ENCODE results near the gene NCAPD3.

The NCAPD3 gene

DNA sequence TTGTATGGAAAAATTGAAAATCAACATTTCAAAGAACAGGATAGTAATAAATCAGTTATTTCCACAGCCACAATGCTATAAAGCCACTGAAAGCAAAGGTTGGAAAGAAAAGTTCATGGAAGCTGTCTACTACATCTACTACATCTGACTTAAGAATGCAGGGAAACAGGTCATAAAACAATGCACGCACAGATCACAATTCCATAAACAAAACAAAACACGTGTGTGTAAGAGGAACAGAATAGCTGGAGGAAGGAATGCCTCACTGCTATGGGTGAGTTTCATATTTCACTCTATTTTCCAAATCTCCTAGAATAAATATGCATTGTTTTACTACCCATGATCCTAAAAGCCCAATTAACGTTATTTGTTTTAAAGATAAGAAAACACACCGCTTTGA, 66.3 kb downstream of the NCAPD3 start:
- DNase-seq: no peak

- DNase-seq: no peak
Measured at GRCh38 chr11:134155946-134156865, 67.6 kb downstream of the NCAPD3 start.

GRCh38 chr11:134155456-134155855, 68.3 kb downstream of the NCAPD3 start:
- no peak for DNase-seq

DNA sequence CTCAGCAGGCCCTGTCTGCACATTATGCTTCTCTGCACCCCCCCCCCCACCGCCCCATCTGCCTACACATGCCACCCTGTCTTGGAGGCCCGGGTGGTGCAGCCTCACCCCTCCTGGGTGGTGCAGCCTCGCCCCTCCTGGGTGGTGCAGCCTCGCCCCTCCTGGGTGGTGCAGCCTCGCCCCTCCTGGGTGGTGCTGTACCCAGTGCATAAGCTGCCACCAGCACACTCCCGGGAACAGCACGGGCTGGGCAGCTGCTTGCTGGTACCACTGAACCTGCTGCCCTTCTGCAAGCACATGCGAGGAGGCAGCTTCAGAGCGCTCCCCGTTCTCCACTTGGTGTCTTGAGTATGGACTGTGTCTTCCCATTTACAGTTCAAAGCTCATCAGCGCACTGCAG, 69.3 kb downstream of the NCAPD3 start:
- no peak for DNase-seq

DNA sequence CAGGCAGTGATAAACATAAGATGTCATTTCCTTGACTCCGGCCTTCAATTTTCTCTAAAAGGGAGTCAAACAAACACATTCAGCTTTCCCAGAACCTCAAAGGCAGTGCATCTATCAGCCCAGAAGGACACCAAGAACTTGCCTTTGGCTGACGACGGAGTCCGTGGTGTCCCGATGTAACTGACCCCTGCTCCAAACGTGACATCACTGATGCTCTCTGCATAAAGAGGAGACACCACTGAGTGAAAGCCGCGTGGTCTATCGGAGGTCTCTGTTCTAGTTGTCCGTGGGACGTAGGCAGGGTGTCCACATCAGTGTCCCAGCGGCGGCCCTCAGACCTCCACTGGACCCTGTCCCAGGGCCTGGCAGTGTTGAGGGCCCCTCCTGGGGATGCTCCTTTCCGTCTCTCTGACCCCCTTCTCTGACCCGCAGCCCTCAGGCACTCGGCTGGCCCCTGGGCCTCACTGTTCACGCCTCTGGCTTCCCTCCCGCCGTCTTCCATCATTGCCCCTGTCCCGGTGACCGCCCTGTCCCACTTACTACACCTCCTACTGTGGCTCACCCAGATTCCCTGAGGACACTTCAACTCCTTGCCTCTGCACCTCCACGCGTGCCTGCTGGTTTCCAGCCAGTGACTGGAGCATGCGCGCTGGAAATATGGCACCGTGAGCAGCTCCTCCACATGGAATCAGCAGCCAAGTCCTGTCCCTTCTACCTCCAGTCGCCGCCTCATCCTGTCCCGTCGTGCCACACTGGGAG, 70.4 kb downstream of the NCAPD3 start:
- DNase-seq: no peak

DNA sequence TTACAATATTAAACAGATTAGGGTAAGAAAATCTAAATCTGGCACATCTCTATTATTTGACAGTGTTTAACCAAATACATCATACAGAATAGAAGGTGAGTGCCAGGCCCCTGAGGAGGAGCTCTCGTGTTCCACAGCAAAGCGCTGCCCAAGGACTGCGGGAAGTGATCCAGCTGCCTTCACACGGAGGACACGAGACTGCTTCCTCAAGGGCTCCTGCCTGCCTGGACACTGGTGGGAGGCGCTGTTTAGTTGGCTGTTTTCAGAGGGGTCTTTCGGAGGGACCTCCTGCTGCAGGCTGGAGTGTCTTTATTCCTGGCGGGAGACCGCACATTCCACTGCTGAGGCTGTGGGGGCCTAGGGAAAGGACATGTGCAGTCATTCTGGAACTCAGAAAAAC, 71.1 kb downstream of the NCAPD3 start:
- DNase-seq: no peak

GRCh38 chr11:134151083-134151747, 72.6 kb downstream of the NCAPD3 start:
- DNase-seq: no peak

- DNase-seq: no peak
Measured at GRCh38 chr11:134150195-134150903, 73.4 kb downstream of the NCAPD3 start.

DNA sequence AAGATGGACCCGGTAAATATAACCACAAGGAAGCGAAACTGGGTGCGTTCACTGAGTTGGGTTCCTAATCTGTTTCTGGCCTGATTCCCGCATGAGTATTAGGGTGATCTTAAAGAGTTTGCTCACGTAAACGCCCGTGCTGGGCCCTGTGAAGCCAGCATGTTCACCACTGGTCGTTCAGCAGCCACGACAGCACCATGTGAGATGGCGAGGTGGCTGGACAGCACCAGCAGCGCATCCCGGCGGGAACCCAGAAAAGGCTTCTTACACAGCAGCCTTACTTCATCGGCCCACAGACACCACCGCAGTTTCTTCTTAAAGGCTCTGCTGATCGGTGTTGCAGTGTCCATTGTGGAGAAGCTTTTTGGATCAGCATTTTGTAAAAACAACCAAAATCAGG, 74.4 kb downstream of the NCAPD3 start:
- no peak for DNase-seq

GRCh38 chr11:134146598-134146997, 77.2 kb downstream of the NCAPD3 start:
- no peak for DNase-seq

- no peak for DNase-seq
Measured at GRCh38 chr11:134145715-134146114, 78.1 kb downstream of the NCAPD3 start.

- no peak for DNase-seq
Measured at GRCh38 chr11:134144744-134145143, 79.0 kb downstream of the NCAPD3 start.

DNA sequence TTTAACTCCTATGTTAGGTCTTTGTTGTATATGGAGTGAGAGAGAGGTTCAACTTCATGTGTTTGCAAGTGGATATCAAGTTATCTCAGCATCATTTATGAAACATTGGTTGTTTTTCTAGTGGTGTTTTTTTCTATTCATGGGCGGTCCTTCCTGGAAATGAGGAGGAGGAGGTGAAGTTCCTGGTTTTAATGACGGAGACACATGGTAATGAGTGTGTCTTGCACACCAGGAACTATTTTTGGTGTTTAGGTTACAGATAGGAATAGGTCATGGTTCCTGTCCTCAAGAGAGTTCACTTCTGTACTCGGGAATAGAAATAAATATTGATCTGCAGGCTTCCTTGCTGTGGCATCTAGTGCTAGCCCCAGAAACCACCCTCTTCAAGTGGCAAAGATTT, 80.0 kb downstream of the NCAPD3 start:
- no peak for DNase-seq

- DNase-seq: no peak
Measured at GRCh38 chr11:134142536-134142935, 81.2 kb downstream of the NCAPD3 start.

- DNase-seq: no peak
Measured at GRCh38 chr11:134140961-134141490, 82.7 kb downstream of the NCAPD3 start.

- DNase-seq: peak; percentile 70
Measured at GRCh38 chr11:134139873-134140331, 83.9 kb downstream of the NCAPD3 start.

- no peak for DNase-seq
Measured at GRCh38 chr11:134139303-134139872, 84.4 kb downstream of the NCAPD3 start.

- no peak for DNase-seq
Measured at GRCh38 chr11:134138376-134138775, 85.4 kb downstream of the NCAPD3 start.

DNA sequence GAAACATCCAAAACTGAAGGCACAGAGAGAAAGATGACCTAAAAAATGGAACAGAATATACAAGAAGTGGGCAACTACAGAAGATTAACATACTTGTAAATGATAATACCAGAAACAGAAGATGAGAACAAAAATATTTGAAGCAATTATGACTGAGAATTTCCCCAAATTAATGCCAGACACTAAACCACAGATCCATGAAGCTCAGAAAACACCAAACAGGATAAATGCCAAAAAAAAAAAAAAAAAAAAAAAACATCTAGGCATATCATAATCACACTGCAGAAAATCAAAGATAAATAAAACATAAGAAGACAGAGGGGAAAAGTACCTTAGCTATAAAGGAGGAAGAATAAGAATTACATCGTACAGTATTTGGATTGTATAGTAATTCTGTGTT, 89.6 kb downstream of the NCAPD3 start:
- no peak for DNase-seq

GRCh38 chr11:134132808-134133207, 91.0 kb downstream of the NCAPD3 start:
- no peak for DNase-seq

DNA sequence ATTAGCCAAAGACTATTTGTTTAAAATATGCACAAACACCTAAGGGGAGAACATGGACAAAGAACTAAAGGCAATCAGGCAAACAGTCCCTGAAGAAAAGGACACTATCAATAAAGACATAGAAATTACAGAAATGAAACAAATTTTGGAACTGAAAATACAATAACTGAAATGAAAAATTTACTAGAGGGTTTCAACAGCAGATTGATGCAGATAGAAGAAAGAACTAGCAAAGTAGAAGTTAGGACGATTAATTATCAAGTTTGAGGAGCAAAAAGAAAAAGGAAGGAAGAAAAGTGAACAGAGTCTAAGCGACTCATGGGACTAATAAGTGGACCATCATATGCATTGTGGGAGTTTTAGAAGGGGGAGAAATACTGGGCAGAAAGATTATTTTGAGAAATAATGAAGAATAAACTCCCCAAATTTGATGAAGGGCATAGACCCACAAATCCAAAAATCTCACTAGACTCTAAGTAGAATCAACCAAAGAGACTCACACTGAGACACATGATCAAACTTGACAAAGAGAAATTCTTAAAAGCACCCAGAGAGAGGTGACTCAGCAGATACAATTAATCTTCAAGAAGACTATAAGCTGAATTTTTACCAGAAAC, 92.0 kb downstream of the NCAPD3 start:
- DNase-seq: no peak
